ENCODE data around the gene PAK1IP1.
"Not testable (repeated sequence)": the region's sequence is repeated elsewhere in the genome, so short reads cannot be mapped to it uniquely, and the experiment has no call there.

Gene PAK1IP1

GRCh38 chr6:10695086-10695657 is 400 bp downstream of the PAK1IP1 start:
- DNase-seq, result no peak

- DNase-seq, result no peak
Observed at GRCh38 chr6:10696655-10697054, 1.9 kb downstream of the PAK1IP1 start.

GRCh38 chr6:10713962-10714361 is 19.2 kb downstream of the PAK1IP1 start:
- DNase-seq, result no peak

- no peak for DNase-seq
Observed at GRCh38 chr6:10719296-10719963, 24.7 kb downstream of the PAK1IP1 start.

DNA sequence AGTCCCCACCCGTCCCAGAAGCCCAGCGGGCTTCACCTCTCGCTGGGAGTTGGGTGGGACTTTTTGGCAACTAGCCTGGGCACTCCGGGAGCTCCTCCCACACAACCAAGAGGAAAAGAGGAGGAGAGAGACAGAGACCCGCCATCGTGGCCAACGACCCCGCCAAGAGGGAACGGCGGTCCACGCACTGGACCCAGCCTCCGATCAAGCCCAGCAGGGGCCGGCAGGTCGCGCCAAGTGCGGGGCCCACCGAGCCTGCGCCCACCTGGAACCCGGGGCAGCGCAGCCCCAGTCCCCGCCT is 25.1 kb downstream of the PAK1IP1 start:
- DNase-seq, result no peak

DNA sequence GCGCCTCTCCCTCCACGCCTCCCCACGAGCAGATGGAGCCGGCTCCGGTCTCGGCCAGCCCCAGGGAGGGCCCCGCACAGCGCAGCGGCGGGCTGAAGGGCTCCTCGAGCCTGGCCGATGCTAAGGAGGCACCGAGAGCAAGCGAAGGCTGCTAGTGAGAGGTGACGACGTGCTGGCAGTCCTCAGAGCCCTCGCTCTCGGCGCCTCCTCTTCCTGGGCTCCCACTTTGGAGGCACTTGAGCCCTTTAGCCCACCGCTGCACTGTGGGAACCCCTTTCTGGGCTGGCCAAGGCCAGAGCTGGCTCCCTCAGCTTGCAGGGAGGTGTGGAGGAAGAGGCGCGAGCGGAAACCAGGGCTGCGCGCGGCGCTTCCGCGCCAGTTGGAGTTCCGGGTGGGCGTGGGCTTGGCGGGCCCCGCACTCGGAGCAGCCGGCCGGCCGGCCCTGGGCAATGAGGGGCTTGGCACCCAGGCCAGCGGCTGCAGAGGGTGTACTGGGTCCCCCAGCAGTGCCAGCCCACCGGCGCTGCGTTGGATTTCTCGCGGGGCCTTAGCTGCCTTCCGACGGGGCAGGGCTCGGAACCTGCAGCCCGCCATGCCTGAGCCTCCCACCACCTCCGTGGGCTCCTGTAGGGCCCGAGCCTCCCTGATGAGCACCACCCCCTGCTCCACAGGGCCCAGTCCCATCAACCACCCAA is 25.6 kb downstream of the PAK1IP1 start:
- peak; percentile 50 for DNase-seq

DNA sequence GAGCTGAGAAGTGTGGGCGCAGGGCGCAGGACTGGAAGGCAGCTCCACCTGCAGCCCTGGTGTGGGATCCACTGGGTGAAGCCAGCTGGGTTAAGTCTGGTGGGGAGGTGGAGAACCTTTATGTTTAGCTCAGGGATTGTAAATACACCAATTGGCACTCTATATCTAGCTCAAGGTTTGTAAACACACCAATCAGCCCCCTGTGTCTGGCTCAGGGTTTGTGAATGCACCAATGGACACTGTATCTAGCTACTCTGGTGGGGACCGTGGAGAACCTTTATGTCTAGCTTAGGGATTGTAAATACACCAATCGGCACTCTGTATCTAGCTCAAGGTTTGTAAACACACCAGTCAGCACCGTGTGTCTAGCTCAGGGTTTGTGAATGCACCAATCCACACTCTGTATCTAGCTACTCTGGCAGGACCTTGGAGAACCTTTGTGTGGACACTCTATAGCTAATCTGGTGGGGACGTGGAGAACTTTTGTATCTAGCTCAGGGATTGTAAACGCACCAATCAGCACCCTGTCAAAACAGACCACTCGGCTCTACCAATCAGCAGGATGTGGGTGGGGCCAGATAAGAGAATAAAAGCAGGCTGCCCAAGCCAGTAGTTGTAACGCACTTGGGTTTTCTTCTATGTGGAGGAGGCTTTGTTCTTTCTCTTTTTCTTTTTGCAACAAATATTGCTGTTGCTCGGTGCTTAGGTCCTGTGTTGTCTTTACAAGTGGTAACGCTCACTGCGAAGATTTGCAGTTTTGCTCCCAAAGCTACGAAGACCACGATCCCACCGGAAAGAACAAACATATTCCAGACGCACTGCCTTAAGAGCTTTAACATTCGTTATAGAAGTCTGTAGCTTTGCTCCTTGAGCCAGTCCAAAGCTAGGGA is 26.4 kb downstream of the PAK1IP1 start:
- DNase-seq, result not testable (repeated sequence)

DNA sequence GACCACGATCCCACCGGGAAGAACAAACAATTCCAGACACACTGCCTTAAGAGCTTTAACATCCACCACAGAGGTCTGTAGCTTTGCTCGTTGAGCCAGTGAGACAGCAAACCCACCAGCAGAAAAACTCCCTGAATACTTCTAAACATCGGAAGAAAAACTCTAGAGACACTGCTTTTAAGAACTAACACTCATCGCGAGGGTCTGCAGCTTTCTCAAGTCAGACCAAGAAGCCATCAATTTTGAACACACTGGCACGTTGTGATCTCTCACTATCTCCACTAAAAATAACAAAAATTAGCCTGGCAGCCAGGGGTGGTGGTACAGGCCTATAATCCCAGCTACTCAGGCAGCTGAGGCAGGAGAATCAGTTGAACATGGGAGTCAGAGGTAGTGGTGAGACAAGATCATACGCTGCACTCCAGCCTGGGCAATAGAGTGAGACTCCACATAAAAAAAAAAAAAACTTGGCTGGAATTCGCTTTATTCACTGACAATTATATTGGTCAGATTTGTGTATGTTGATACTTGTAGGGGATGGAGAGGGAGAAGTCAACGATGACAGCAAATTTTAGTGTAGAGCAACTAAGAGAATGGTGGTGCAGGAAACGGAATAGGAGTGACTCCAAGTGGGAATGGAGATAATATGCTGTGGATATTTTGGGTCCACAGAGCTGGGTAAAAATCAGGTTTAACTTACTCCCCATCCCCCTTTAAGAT is 27.2 kb downstream of the PAK1IP1 start:
- no peak for DNase-seq

- no peak for DNase-seq
Observed at GRCh38 chr6:10722570-10722819, 27.7 kb downstream of the PAK1IP1 start.

DNA sequence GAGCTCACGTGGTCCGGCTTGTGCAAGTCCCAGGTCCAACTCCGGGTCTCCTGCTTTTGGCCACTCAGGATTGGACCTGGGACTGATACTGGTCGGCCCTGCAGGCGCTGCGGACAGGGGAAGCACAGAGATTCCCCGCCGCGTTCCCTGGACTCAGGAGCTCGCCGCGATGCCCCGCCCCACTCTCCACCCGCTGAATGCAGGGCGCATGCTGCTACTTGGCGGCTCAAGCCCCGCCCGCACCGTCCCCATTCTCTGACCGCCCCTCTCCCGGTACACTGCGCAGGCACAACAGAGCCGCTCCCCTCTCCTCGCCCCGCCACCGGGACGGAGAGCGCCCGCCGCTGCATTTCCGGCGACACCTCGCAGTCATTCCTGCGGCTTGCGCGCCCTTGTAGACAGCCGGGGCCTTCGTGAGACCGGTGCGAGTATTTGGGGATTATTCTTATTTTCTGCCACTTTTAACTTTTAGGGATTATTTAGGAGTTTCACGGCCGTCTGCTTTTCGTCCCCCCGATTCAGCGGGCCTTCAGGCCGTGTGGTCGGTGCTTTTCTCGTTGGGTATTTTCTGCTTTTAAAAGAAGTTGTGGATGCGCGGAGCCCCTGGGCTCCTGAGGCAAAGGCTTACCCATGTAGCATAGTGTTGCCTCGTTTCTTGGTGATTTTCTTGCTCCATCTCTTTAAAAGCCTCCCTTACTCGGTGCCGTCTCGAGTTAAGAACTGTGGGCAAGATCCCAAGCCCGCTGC is 28.2 kb downstream of the PAK1IP1 start, which contains the start of gene TMEM14C:
TMEM14C (plus strand) TSS at position 251 of the 747 bp plus-strand sequence. CDS start 1,544 bp downstream, outside the sequence.
- peak; percentile 89 for DNase-seq

- DNase-seq, result no peak
Observed at GRCh38 chr6:10723567-10723881, 28.8 kb downstream of the PAK1IP1 start.

- no peak for DNase-seq
Observed at GRCh38 chr6:10725044-10725443, 30.3 kb downstream of the PAK1IP1 start.

GRCh38 chr6:10725716-10726115 is 30.9 kb downstream of the PAK1IP1 start:
- no peak for DNase-seq

DNA sequence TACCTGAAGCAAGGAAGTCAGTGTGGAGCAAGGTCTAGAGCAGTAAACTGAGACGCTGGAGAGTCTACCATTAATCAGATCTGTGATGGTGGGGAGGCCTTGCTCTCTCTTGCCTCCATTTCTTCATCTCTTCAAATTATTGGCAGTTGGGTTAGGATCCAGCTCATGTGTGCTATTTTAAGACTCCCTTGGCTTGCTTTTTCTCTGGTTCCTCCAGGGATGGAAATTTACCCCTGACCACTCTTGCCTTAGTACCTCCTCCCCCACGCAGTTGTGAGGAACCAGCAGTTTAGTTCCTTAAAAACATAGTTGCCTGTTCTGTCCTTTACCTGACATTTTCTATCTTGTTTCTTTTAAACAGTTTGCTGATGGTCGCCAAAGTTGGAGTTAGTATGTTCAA is 35.5 kb downstream of the PAK1IP1 start:
- no peak for DNase-seq

GRCh38 chr6:10733151-10733715 is 38.5 kb downstream of the PAK1IP1 start:
- no peak for DNase-seq

DNA sequence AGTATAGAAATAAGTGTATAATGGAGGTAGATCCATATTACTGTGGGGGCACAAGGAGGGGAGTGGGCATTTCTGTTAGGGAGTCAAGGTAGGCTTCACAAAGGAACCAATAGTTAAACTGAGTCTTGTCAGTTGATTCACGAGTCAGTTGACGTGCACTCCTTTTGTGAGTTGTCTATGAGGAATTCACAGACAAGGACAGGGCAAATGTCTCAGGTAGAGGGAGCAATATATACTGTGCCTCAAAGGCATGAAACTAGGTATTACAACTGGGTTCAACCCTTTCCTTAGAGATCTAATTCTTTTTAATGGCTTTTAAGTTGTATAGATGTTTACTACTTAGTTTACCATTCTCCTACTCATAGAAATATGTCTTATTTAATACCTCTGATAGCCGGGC is 39.1 kb downstream of the PAK1IP1 start:
- DNase-seq, result no peak

GRCh38 chr6:10736731-10737130 is 42.0 kb downstream of the PAK1IP1 start:
- DNase-seq, result no peak

GRCh38 chr6:10740061-10740460 is 45.3 kb downstream of the PAK1IP1 start:
- no peak for DNase-seq

DNA sequence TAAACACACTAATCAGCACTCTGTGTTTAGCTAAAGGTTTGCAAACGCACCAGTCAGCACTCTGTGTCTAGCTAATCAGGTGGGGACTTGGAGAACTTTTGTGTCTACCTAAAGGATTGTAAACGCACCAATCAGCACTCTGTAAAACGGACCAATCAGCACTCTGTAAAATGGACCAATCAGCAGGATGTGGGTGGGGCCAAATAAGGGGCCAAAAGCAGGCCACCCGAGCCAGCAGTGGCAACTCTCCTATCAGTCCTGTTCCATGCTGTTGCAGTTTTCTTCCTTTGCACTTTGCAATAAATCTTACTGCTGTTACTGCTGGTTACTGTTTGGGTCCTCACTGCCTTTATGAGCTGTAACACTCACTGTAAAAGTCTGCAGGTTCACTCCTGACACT is 46.9 kb downstream of the PAK1IP1 start:
- DNase-seq, result not testable (repeated sequence)

- DNase-seq, result no peak
Observed at GRCh38 chr6:10742251-10742650, 47.5 kb downstream of the PAK1IP1 start.

- no peak for DNase-seq
Observed at GRCh38 chr6:10743515-10743914, 48.7 kb downstream of the PAK1IP1 start.

DNA sequence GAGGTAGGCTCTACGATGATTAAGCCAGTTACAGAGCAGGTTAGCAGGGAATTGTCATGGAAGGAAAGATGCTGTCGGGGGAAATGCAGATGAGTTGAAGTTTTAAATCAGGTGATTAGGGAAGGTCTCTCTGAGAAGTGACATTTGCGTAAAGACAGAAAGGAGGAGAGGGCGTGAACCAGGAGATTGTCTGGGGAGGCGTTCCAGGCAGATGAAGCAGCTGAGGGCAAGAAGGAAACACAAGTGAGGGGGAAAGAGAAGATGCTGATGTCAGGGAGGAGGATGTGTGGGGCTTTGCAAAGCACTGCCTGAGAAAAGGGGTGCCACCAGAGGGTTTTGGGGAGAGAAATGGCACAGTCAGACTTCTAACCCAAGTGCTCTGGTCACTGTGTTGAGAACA is 50.3 kb downstream of the PAK1IP1 start:
- DNase-seq, result no peak

Data from stimulated activated CD4-positive, alpha-beta T cell treated with anti-CD3 and anti-CD28 coated beads, Interleukin-12 subunit alpha, Interleukin-12 subunit beta, amount 100 ng/mL, for 4 hours (primary cell).